Measurements from ENCODE around the gene SPACA1. TPM values are rescaled to one million over a fixed set of nuclear protein-coding genes. Genes with fewer than 3 reads are reported as not detected.

The SPACA1 gene
- total RNA-seq, 1 experiment from 2014 or later: not detected

- in situ Hi-C loops (cut with HindIII; ENCODE audit: low pct_unique_long_range_greater_than_20kb, low sequenced_read_pairs): no loop called here
- DNase-seq (ENCODE audit: low read depth): no peak
These were observed 27.1 kb downstream of the SPACA1 start for GRCh38 chr6:88074791-88075190.

GRCh38 chr6:88077305-88077704, 29.7 kb downstream of the SPACA1 start:
- no peak for DNase-seq (ENCODE audit: low read depth)
- in situ Hi-C loops (cut with HindIII; ENCODE audit: low pct_unique_long_range_greater_than_20kb, low sequenced_read_pairs): no loop called here

GRCh38 chr6:88086792-88087191, 39.2 kb downstream of the SPACA1 start:
- in situ Hi-C loops (cut with HindIII; ENCODE audit: low pct_unique_long_range_greater_than_20kb, low sequenced_read_pairs): no loop called here
- DNase-seq (ENCODE audit: low read depth): no peak

- in situ Hi-C loops (cut with HindIII; ENCODE audit: low pct_unique_long_range_greater_than_20kb, low sequenced_read_pairs): no loop called here
- no peak for DNase-seq (ENCODE audit: low read depth)
These were observed 42.1 kb downstream of the SPACA1 start for GRCh38 chr6:88089708-88090107.

GRCh38 chr6:88105741-88106340, 58.2 kb downstream of the SPACA1 start:
- in situ Hi-C loops (cut with HindIII; ENCODE audit: low pct_unique_long_range_greater_than_20kb, low sequenced_read_pairs): no loop called here
- DNase-seq (ENCODE audit: low read depth): no peak

GRCh38 chr6:88107241-88107640, 59.6 kb downstream of the SPACA1 start:
- in situ Hi-C loops (cut with HindIII; ENCODE audit: low pct_unique_long_range_greater_than_20kb, low sequenced_read_pairs): no loop called here
- DNase-seq (ENCODE audit: low read depth): no peak

- DNase-seq (ENCODE audit: low read depth): no peak
- in situ Hi-C loops (cut with HindIII; ENCODE audit: low pct_unique_long_range_greater_than_20kb, low sequenced_read_pairs): no loop called here
These were observed 64.3 kb downstream of the SPACA1 start for GRCh38 chr6:88111991-88112390.

- no peak for DNase-seq (ENCODE audit: low read depth)
- in situ Hi-C loops (cut with HindIII; ENCODE audit: low pct_unique_long_range_greater_than_20kb, low sequenced_read_pairs): no loop called here
These were observed 67.2 kb downstream of the SPACA1 start for GRCh38 chr6:88114838-88115237.

GRCh38 chr6:88115307-88115706, 67.7 kb downstream of the SPACA1 start:
- DNase-seq (ENCODE audit: low read depth): no peak
- in situ Hi-C loops (cut with HindIII; ENCODE audit: low pct_unique_long_range_greater_than_20kb, low sequenced_read_pairs): no loop called here

- in situ Hi-C loops (cut with HindIII; ENCODE audit: low pct_unique_long_range_greater_than_20kb, low sequenced_read_pairs): no loop called here
These were observed 68.6 kb downstream of the SPACA1 start for GRCh38 chr6:88116276-88116675.

More at GRCh38 chr6:88116276-88116675, 68.6 kb downstream of the SPACA1 start:
- DNase-seq (ENCODE audit: low read depth): no peak

Other genes starting within 250 kb of the SPACA1 start
- gene CNR1, start 118.5 kb downstream of the SPACA1 start, total RNA-seq (2014; rRNA removed; shearing (Covaris generic); ENCODE audit: low replicate concordance): 1.5 and 2.0 TPM in 2 replicates